H1 (cell line): ENCODE results near the gene C2CD4D. TPM values are rescaled to one million over a fixed set of nuclear protein-coding genes. Genes with fewer than 3 reads are reported as not detected.

ENCODE experiments used
- CTCF ChIA-PET: fragments of 300-600 bp; sonication (Branson Sonifier 250); formaldehyde crosslinking; loops from one replicate; lab custom pipeline; 2021; ENCODE audit not compliant: partially characterized antibody; lab: Charles Lee
- POLR2A ChIA-PET: fragments of 300-600 bp; sonication (Branson Sonifier 250); formaldehyde crosslinking; loops from one replicate; lab custom pipeline; 2021; ENCODE audit warnings: inconsistent platforms; ENCODE audit not compliant: partially characterized antibody; lab: Charles Lee
- DNase-seq, 2 experiments: peaks; one replicate each; pipeline versions ENCODE4 v3.0.0 to v3.0.0-alpha.2; 2010 to 2022; ENCODE audit warnings: low spot score in 2 of 2, low read depth in 1 of 2, mixed read lengths in 1 of 2
- FAIRE-seq: peaks from 2 replicates; lab custom pipeline; 2011; peaks lifted over from hg19 to GRCh38; lab: Jason Lieb, UNC
- H2AFZ ChIP-seq: 2 replicates; pipeline ENCODE4 v1.8.1; 2012; ENCODE audit warnings: low read length, inconsistent platforms
- H2AK5ac ChIP-seq: 2 replicates; pipeline ENCODE4 v1.6.1; 2013; ENCODE audit warnings: low read depth, low read length
- H2BK120ac ChIP-seq: replicated peaks from 2 replicates; pipeline ENCODE3; 2013; ENCODE audit warnings: low read depth, low read length, inconsistent platforms
- H2BK12ac ChIP-seq: 2 replicates; pipeline ENCODE4 v1.6.1; 2013; ENCODE audit warnings: low read depth, low read length
- H2BK15ac ChIP-seq: 2 replicates; pipeline ENCODE4 v1.6.1; 2013; ENCODE audit warnings: low read length
- H2BK20ac ChIP-seq: 2 replicates; pipeline ENCODE4 v1.6.1; 2013; ENCODE audit warnings: low read length
- H2BK5ac ChIP-seq: 2 replicates; pipeline ENCODE4 v1.6.1; 2013; ENCODE audit warnings: low read depth, low read length
- H3K14ac ChIP-seq: 2 replicates; pipeline ENCODE4 v1.6.1; 2013; ENCODE audit warnings: inconsistent platforms; ENCODE audit not compliant: insufficient read length
- H3K18ac ChIP-seq: 2 replicates; pipeline ENCODE4 v1.6.1; 2013; ENCODE audit warnings: low read length; ENCODE audit errors: extremely low read depth
- H3K23ac ChIP-seq: 2 replicates; pipeline ENCODE4 v1.6.1; 2013; ENCODE audit warnings: inconsistent platforms; ENCODE audit not compliant: insufficient read length
- H3K23me2 ChIP-seq: 2 replicates; pipeline ENCODE4 v1.6.1; 2013; ENCODE audit warnings: low read depth, low read length
- H3K27ac ChIP-seq: 2 replicates; pipeline ENCODE4 v1.6.1; 2011; ENCODE audit warnings: low read depth, low read length, inconsistent platforms
- H3K27me3 ChIP-seq, 4 experiments: replicated peaks in 1 of 4; 1 replicate in 1 of 4; 2 replicates in 3 of 4; pipeline versions ENCODE4 v1.6.1 to v1.8.1; 2011 to 2013; ENCODE audit warnings: low read length in 3 of 4, mild to moderate bottlenecking in 3 of 4, inconsistent platforms in 2 of 4, mixed read lengths in 2 of 4, moderate library complexity in 1 of 4; ENCODE audit not compliant: control insufficient read depth in 3 of 4, insufficient read depth in 3 of 4; ENCODE audit errors: extremely low read depth in 1 of 4
- H3K36me3 ChIP-seq, 4 experiments: 2 replicates each; pipeline versions ENCODE4 v1.6.1 to v1.8.1; 2011 to 2013; ENCODE audit warnings: mild to moderate bottlenecking in 4 of 4, low read length in 3 of 4, moderate library complexity in 2 of 4, control low read depth in 1 of 4, inconsistent platforms in 1 of 4; ENCODE audit not compliant: insufficient read depth in 4 of 4, control insufficient read depth in 2 of 4
- H3K4ac ChIP-seq: replicated peaks from 2 replicates; pipeline ENCODE3; 2013; ENCODE audit warnings: low read length, low read depth, mixed read lengths, inconsistent platforms; ENCODE audit not compliant: insufficient read length
- H3K4me1 ChIP-seq, 4 experiments: replicated peaks in 1 of 4; 1 replicate in 1 of 4; 2 replicates in 3 of 4; pipeline versions ENCODE4 v1.6.1 to v1.8.1; 2011 to 2013; ENCODE audit warnings: low read length in 3 of 4, inconsistent platforms in 2 of 4, mixed read lengths in 1 of 4; ENCODE audit not compliant: insufficient read depth in 4 of 4, control insufficient read depth in 3 of 4
- H3K4me2 ChIP-seq, 2 experiments: 2 replicates each; pipeline versions ENCODE4 v1.6.1 to v1.8.1; 2011 to 2013; ENCODE audit warnings: low read depth in 2 of 2, low read length in 2 of 2, control low read depth in 1 of 2, inconsistent platforms in 1 of 2, mild to moderate bottlenecking in 1 of 2; ENCODE audit not compliant: insufficient read depth in 1 of 2
- H3K4me3 ChIP-seq, 4 experiments: fragments of 200-600, 300-600 bp in 1 of 4; sonication (generic), shearing (Covaris generic), sonication (Bioruptor Twin) in 1 of 4; 2 replicates each; pipeline versions ENCODE4 v1.5.1 to v1.8.1; 2011 to 2016; ENCODE audit warnings: low read length in 4 of 4, low read depth in 3 of 4, control low read depth in 2 of 4, inconsistent platforms in 2 of 4, mild to moderate bottlenecking in 2 of 4, mixed read lengths in 1 of 4, moderate library complexity in 1 of 4; ENCODE audit not compliant: insufficient read depth in 2 of 4; ENCODE audit errors: extremely low read depth in 1 of 4
- H3K56ac ChIP-seq: replicated peaks from 2 replicates; pipeline ENCODE3; 2013; ENCODE audit warnings: low read depth, mild to moderate bottlenecking, mixed read lengths, low read length, inconsistent platforms; ENCODE audit not compliant: insufficient read length
- H3K79me1 ChIP-seq: 2 replicates; pipeline ENCODE4 v1.6.1; 2013; ENCODE audit warnings: low read depth, low read length, control low read depth
- H3K79me2 ChIP-seq, 2 experiments: 2 replicates each; pipeline versions ENCODE4 v1.6.1 to v1.8.1; 2012 to 2013; ENCODE audit warnings: low read length in 2 of 2, mild to moderate bottlenecking in 2 of 2, inconsistent platforms in 1 of 2; ENCODE audit not compliant: insufficient read depth in 2 of 2, control insufficient read depth in 1 of 2
- H3K9ac ChIP-seq, 4 experiments: replicated peaks in 1 of 4; 1 replicate in 1 of 4; 2 replicates in 3 of 4; pipeline versions ENCODE4 v1.6.1 to v1.8.1; 2011 to 2013; ENCODE audit warnings: low read depth in 3 of 4, low read length in 3 of 4, control low read depth in 2 of 4, mild to moderate bottlenecking in 2 of 4, moderate library complexity in 2 of 4, inconsistent platforms in 1 of 4; ENCODE audit errors: extremely low read depth in 1 of 4
- H3K9me3 ChIP-seq, 2 experiments: 2 replicates each; pipeline versions ENCODE4 v1.6.1 to v1.8.1; 2012 to 2013; ENCODE audit warnings: mild to moderate bottlenecking in 2 of 2, moderate library complexity in 2 of 2, control low read depth in 1 of 2, inconsistent platforms in 1 of 2, low read depth in 1 of 2, low read length in 1 of 2, mixed read lengths in 1 of 2; ENCODE audit not compliant: insufficient read depth in 2 of 2
- H4K20me1 ChIP-seq, 2 experiments: replicated peaks in 1 of 2; 2 replicates each; pipeline versions ENCODE3 to v1.8.1; 2011 to 2013; ENCODE audit warnings: inconsistent platforms in 2 of 2, low read length in 2 of 2, mild to moderate bottlenecking in 1 of 2; ENCODE audit not compliant: insufficient read depth in 2 of 2, control insufficient read depth in 1 of 2
- H4K5ac ChIP-seq: 2 replicates; pipeline ENCODE4 v1.6.1; 2013; ENCODE audit warnings: low read length, low read depth, mixed read lengths, inconsistent platforms; ENCODE audit not compliant: insufficient read length
- H4K8ac ChIP-seq: 2 replicates; pipeline ENCODE4 v1.8.0; 2013; ENCODE audit warnings: mild to moderate bottlenecking, moderate library complexity, low read length, inconsistent platforms; ENCODE audit not compliant: insufficient read depth; ENCODE audit errors: extremely low read depth
- H4K91ac ChIP-seq: replicated peaks from 2 replicates; pipeline ENCODE3; 2013; ENCODE audit warnings: low read length, mixed read lengths, inconsistent platforms; ENCODE audit not compliant: insufficient read length
- ATF3 ChIP-seq: IDR thresholded peaks from 2 replicates; pipeline ENCODE4 v1.6.1; 2011; ENCODE audit warnings: low read depth, mild to moderate bottlenecking, low read length; ENCODE audit not compliant: insufficient read depth
- CHD1 ChIP-seq: IDR thresholded peaks from 2 replicates; pipeline ENCODE4 v1.6.1; 2012; ENCODE audit warnings: low read depth, low read length, improper control_type of control experiment
- KDM1A ChIP-seq: fragments of 200-600, 300-600 bp; sonication (generic); IDR thresholded peaks from 2 replicates; pipeline ENCODE4 v1.7.1; 2016; ENCODE audit warnings: mild to moderate bottlenecking, low read length, borderline replicate concordance
- RAD21 ChIP-seq, 2 experiments: IDR thresholded peaks in 1 of 2; conservative IDR thresholded peaks in 1 of 2; 2 replicates each; pipeline ENCODE4 v1.6.1; 2011; ENCODE audit warnings: low read depth in 2 of 2, low read length in 2 of 2, improper control_type of control experiment in 1 of 2, inconsistent platforms in 1 of 2, mild to moderate bottlenecking in 1 of 2, moderate library complexity in 1 of 2
- SAP30 ChIP-seq: fragments of 300-600 bp; sonication (generic); IDR thresholded peaks from 2 replicates; pipeline ENCODE4 v1.7.1; 2012; ENCODE audit warnings: low read length, moderate library complexity, mild to moderate bottlenecking, inconsistent platforms; ENCODE audit not compliant: insufficient read depth, insufficient replicate concordance
- SP4 ChIP-seq: IDR thresholded peaks from 2 replicates; pipeline ENCODE4 v1.6.1; 2012; ENCODE audit warnings: low read length, inconsistent platforms
- TAF1 ChIP-seq: IDR thresholded peaks from 2 replicates; pipeline ENCODE4 v1.6.1; 2011; ENCODE audit warnings: mild to moderate bottlenecking, low read depth, low read length
- TAF7 ChIP-seq: optimal IDR thresholded peaks from 2 replicates; pipeline ENCODE3; 2011; ENCODE audit warnings: low read depth, mild to moderate bottlenecking, inconsistent platforms, low read length, moderate library complexity, borderline replicate concordance
- TCF12 ChIP-seq: IDR thresholded peaks from 2 replicates; pipeline ENCODE4 v1.6.1; 2011; ENCODE audit warnings: low read depth, mild to moderate bottlenecking, low read length
- YY1 ChIP-seq: IDR thresholded peaks from 2 replicates; pipeline ENCODE4 v1.6.1; 2011; ENCODE audit warnings: low read depth, mild to moderate bottlenecking, low read length
- WGBS, 2 experiments: shearing (Covaris generic) in 1 of 2; methylation state at CpG; one replicate each; pipeline versions ENCODE4 v1.1.6 to v1.1.7; 2013 to 2015; ENCODE audit warnings: low lambda C conversion rate in 2 of 2, mixed read lengths in 2 of 2, inconsistent platforms in 1 of 2, low coverage in 1 of 2, missing lambda C conversion rate in 1 of 2; ENCODE audit not compliant: insufficient replicate concordance in 2 of 2, insufficient coverage in 1 of 2, insufficient read length in 1 of 2; ENCODE audit errors: extremely low coverage in 1 of 2, missing lambda C conversion rate in 1 of 2; 5-methylcytosine and 5-hydroxymethylcytosine counted together
- polyA plus RNA-seq, 7 experiments: library from polyadenylated mRNA; depleted of rRNA in 3 of 7; stranded (reverse) in 5 of 7; unstranded in 2 of 7; fragments of >200 nt in 5 of 7; fragments of 200-250 nt in 2 of 7; gene quantifications; 1 replicate in 5 of 7; 2 replicates in 1 of 7; 4 replicates in 1 of 7; pipeline versions ENCODE4 v1.2.1 to v1.2.3, GENCODE V29; 2011 to 2013; ENCODE audit warnings: missing spikeins in 2 of 7, mixed read lengths in 2 of 7
- total RNA-seq: library from RNA; stranded (reverse); fragmentation: NEBNext Ultra II Directional; extraction: Animal tissue kit (Norgen Biotek cat#: 25700); gene quantifications from 2 replicates; pipeline ENCODE4 v1.2.1, GENCODE V29; 2021

C2CD4D gene
- total and polyA plus RNA-seq, 2 of the 8 experiments (the other 6 are each of a cell fraction or from before 2014, with no cell fraction given): 0.41 to 0.71 TPM

DNA sequence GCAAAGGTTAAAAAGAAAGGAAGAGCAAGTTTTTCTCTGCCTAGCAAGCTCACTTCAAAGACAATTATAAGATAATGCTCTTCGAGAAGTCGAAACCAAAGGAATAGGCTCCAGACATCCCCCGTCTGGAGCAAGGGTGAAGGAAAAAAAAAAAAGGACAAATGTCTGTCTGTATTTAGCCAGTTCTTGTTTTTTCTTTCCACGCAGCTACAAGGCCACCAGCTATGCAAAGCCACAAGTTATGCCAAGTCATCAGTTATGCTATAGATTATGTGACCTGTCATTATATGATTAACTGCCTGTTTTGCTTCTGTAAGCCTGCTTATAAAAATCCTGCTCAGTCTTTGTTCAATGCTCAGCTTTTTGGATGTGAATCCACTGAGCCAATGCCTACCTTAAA lies 16.3 kb upstream of the C2CD4D start:
- H3K4me2 ChIP-seq: no peak overlapping the region

More for the DNA sequence above, 16.3 kb upstream of the C2CD4D start:
- DNase-seq (no peak), FAIRE-seq (no peak)
- H4K5ac ChIP-seq: no peak overlapping the region
- H3K9ac ChIP-seq: no peak overlapping the region
- ChIA-PET CTCF (interaction anchor here (1.2 to 1.5 kb wide), 2 partner anchors 121 to 145 kb away, joined by 3 to 4 read pairs; no protein-coding TSS in a partner anchor), POLR2A (interaction anchor here (1.0 to 3.6 kb wide), 3 partner anchors 11 to 30 kb away, joined by 4 to 9 read pairs (median 8); partner anchors contain the start of gene C2CD4D)
- H2BK20ac ChIP-seq: no peak overlapping the region
- H2BK120ac ChIP-seq: no peak overlapping the region
- H3K27ac ChIP-seq: no peak overlapping the region
- H3K4ac ChIP-seq: no peak overlapping the region
- H3K18ac ChIP-seq: no peak overlapping the region
- H2BK5ac ChIP-seq: no peak overlapping the region
- H3K56ac ChIP-seq: no peak overlapping the region
- peaks cover 1 to 4% of the 10 kb centered on the region in 2 experiments for H4K20me1 ChIP-seq
- no peak overlapping the region for H3K14ac ChIP-seq
- H2BK15ac ChIP-seq: no peak overlapping the region
- H2AK5ac ChIP-seq: no peak overlapping the region
- H3K23me2 ChIP-seq: no peaks in the 10 kb centered on the region
- no peak overlapping the region for H3K23ac ChIP-seq
- H3K4me1 ChIP-seq: peaks cover 8 to 10% (median 8%) of the 10 kb centered on the region in 4 experiments
- peaks cover 18 to 36% (median 32%) of the 10 kb centered on the region in 4 experiments for H3K27me3 ChIP-seq
- H3K79me1 ChIP-seq: no peaks in the 10 kb centered on the region
- H2BK12ac ChIP-seq: no peak overlapping the region
- no peaks in the 10 kb centered on the region for H3K9me3 ChIP-seq
- TF ChIP-seq SP4 (no peak), CHD1 (no peak), TAF7 (no peak), ATF3 (no peak), TCF12 (no peak), KDM1A (no peak), YY1 (no peak), RAD21 (IDR thresholded peaks at IDR 0.05 in 1 of 2, conservative IDR thresholded peaks at IDR 0.05 in 1 of 2; ENCODE audit: low read depth in 2 of 2, low read length in 2 of 2) (no peak), TAF1 (no peak), SAP30 (no peak)
- no peak overlapping the region for H2AFZ ChIP-seq
- no peak overlapping the region for H3K4me3 ChIP-seq
- WGBS, 2 experiments: 91% methylated on average over 4 of the region's 4 CpGs; no CpG with 5 or more reads in 1 of the 2 experiments
- no peak overlapping the region for H4K91ac ChIP-seq
- no peak overlapping the region for H4K8ac ChIP-seq
- no peaks in the 10 kb centered on the region for H3K36me3 ChIP-seq
- no peaks in the 10 kb centered on the region for H3K79me2 ChIP-seq
